Esophagus muscularis mucosa (tissue), 2 donors: ENCODE results near the gene KCNH3.

Experiments used
- POLR2A ChIP-seq: fragments of 450-650 bp; IDR thresholded peaks from one replicate; pipeline ENCODE4 v1.6.1; 2017; ENCODE audit warnings: antibody characterized with exemption, moderate library complexity, mild to moderate bottlenecking, low read depth
- POLR2AphosphoS5 ChIP-seq, 2 donors: sonication (generic); formaldehyde crosslinking; IDR thresholded peaks; one replicate each; pipeline ENCODE4 v1.6.1; 2017; ENCODE audit warnings: antibody characterized with exemption in 2 of 2

GRCh38 chr12:49525942-49526341, 12.9 kb upstream of the KCNH3 start:
- TF ChIP-seq POLR2AphosphoS5 (IDR thresholded peaks at IDR 0.05): no peak
- no peak for TF ChIP-seq POLR2A
